ENCODE results near the gene TMEM8B. TPM values are rescaled to one million over a fixed set of nuclear protein-coding genes. Genes with fewer than 3 reads are reported as not detected.

The TMEM8B gene
- total RNA-seq, 4 donors from 2014 or later: 6.7 to 43.3 (median 14.6) TPM

DNA sequence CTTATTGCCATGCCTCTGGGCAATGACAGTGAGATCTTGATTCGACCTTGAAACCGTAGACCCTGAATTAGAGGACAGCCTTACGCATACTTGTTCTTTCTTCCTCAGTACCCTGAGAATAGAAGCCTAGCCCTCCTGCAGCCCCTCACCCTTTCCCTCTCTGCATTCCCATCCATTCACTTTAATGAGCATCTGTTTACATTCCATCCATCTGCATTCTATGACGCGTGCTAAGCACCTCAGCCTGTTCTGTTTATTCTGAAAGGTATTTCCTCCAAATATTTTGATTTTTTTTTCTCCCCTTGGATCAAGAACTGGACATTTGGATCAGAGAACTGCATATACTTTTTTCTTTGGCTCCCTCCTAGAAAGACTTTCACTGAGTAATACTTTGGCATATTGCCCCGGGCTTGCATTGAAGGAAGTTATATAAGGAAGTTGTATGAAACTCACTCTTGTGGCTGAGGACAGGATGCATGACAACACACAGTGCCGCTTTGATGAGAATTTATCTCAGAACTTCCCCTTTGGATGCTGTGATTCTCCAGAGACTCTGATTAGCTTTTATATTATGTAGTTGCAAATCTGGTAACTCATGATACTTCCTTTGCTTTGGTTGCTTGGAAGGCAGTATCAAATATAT is 15.7 kb downstream of the TMEM8B start:
- no peak for TF ChIP-seq POLR2A (IDR thresholded peaks at IDR 0.05)
- TF ChIP-seq, protein P1, sequence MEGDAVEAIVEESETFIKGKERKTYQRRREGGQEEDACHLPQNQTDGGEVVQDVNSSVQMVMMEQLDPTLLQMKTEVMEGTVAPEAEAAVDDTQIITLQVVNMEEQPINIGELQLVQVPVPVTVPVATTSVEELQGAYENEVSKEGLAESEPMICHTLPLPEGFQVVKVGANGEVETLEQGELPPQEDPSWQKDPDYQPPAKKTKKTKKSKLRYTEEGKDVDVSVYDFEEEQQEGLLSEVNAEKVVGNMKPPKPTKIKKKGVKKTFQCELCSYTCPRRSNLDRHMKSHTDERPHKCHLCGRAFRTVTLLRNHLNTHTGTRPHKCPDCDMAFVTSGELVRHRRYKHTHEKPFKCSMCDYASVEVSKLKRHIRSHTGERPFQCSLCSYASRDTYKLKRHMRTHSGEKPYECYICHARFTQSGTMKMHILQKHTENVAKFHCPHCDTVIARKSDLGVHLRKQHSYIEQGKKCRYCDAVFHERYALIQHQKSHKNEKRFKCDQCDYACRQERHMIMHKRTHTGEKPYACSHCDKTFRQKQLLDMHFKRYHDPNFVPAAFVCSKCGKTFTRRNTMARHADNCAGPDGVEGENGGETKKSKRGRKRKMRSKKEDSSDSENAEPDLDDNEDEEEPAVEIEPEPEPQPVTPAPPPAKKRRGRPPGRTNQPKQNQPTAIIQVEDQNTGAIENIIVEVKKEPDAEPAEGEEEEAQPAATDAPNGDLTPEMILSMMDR (IDR thresholded peaks at IDR 0.05): no peak
- Histone ChIP-seq H3K9me3 (no peaks in the 10 kb centered on the region), H3K4me3 (no peak overlapping the region), H3K27ac (peak overlapping the region in 1 of 2 donors; percentile 12), H3K4me1 (no peaks in the 10 kb centered on the region), H3K36me3 (no peaks in the 10 kb centered on the region), H3K27me3 (no peaks in the 10 kb centered on the region)
- intact Hi-C loops (cut with DNase I; ENCODE audit: low total_unique reads): no loop called here
- DNase-seq: peak in 1 of 2 donors; percentile 71

DNA sequence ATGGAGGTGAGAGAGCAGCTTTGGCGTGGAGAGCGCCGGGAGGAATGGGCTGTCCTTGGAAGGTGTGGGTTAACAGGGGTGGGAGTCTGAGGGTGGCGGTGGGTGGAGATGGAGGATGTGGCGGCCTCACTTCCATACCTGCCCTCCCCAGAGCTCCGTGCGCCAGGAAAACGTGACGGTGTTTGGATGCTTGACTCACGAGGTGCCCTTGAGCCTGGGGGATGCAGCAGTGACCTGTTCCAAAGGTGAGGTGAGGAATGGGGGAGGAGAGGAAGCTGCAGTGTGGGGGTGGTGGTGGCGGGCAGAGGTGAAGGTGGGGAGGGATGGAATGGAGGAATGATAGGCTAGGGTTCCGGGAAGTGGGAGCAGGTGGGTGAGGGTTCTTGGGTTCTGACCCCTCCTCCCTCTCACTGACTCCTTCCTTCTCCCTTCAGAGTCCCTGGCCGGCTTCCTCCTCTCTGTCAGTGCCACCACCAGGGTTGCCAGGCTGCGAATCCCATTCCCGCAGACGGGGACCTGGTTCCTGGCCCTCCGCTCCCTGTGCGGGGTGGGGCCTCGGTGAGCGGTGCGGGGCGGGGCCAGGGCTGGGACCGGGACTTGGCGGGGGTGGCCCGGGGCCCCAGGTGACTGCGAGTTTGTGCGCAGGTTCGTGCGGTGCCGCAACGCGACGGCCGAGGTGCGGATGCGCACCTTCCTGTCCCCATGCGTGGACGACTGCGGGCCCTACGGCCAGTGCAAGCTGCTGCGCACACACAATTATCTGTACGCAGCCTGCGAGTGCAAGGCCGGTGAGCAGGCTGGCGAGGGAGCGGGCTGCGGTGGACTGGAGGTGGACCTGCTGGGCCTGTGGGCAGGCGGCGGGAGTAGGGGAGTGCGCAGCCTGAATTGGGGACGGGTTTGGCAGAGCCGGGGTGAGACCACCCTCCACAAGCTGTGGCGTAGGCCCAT is 17.1 kb downstream of the TMEM8B start:
- Histone ChIP-seq H3K27me3 (no peaks in the 10 kb centered on the region), H3K4me1 (no peaks in the 10 kb centered on the region), H3K4me3 (no peak overlapping the region), H3K27ac (peak overlapping the region in 1 of 2 donors; percentile 12), H3K36me3 (no peaks in the 10 kb centered on the region), H3K9me3 (no peaks in the 10 kb centered on the region)
- TF ChIP-seq, protein P1 (IDR thresholded peaks at IDR 0.05): no peak
- no peak for TF ChIP-seq POLR2A (IDR thresholded peaks at IDR 0.05)
- DNase-seq: no peak
- intact Hi-C loops (cut with DNase I; ENCODE audit: low total_unique reads): no loop called here

DNA sequence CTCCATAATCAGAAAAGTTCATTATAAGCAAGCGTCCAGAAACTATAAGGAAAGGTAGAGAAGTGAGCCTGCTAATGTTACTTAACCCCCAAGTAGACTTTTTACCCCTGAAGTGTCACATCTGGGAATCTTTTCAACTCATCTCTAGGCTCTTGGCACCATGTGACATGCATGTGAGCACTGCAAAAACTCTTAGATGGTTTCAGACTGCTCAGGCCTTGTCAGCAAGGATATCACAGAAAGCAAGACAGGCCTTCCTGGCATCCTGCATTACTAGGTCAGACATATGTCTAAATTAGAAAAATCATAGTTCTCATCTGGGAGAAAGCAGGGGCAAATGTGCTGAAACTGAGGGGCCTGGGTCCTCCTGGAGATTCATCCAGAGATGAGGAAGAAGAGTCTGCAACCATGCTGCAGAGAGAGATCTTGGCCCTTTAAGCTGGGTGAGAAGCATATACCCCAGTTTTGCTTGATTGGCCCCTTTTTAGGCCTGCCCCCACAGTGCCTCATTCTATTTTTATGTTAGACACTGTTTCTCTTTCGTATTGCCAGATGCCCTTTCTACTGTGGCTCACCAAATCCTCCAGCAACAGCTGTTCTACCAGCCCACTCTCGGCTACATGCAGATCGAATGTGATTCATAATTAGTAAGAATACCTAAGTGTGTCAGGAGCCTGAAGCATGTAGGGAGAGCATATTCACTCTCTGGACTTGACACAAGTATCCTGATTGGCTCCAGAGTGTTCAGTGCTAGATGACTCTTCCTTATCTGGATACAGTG is 19.0 kb downstream of the TMEM8B start:
- Histone ChIP-seq H3K27ac (no peak overlapping the region), H3K4me3 (no peak overlapping the region), H3K9me3 (no peaks in the 10 kb centered on the region), H3K27me3 (no peaks in the 10 kb centered on the region), H3K4me1 (no peaks in the 10 kb centered on the region), H3K36me3 (no peaks in the 10 kb centered on the region)
- no peak for TF ChIP-seq POLR2A (IDR thresholded peaks at IDR 0.05)
- TF ChIP-seq, protein P1 (IDR thresholded peaks at IDR 0.05): no peak
- no peak for DNase-seq
- intact Hi-C loops (cut with DNase I; ENCODE audit: low total_unique reads): no loop called here

DNA sequence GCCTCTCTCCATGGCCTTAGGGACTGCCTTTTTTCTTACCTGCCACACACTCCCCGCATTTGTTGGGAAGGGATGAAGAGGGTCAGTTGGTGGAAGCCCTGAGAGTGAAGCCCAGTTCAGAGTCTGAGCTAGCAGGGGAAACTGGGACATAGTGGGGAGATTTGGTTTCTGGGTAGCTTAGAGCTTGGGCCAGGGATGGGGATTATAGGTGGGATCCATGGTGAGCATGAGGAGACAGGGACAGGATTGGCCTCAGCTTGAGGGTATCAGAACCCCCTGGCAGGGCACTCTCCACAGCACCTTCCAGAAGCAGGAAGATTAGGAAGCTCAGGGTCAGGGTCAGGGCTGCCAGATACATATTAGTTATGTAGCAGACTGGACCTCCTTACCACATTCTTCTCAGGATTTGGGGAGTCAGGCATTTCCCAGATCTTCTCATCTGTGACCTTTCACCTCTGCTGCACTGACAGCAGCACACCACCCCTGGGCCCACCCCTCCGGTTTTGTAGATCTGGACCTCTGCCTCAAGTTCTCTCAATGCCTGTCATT is 23.3 kb downstream of the TMEM8B start:
- no peak for DNase-seq
- TF ChIP-seq POLR2A (IDR thresholded peaks at IDR 0.05): no peak
- TF ChIP-seq, protein P1 (IDR thresholded peaks at IDR 0.05): no peak
- Histone ChIP-seq H3K27me3 (no peaks in the 10 kb centered on the region), H3K36me3 (no peaks in the 10 kb centered on the region), H3K4me3 (no peak overlapping the region), H3K27ac (no peak overlapping the region), H3K4me1 (no peaks in the 10 kb centered on the region), H3K9me3 (no peaks in the 10 kb centered on the region)
- intact Hi-C loops (cut with DNase I; ENCODE audit: low total_unique reads): no loop called here
